Measurements from ENCODE around the gene SEMA3D. TPM values are rescaled to one million over a fixed set of nuclear protein-coding genes. Genes with fewer than 3 reads are reported as not detected.

SEMA3D gene
- total and polyA plus RNA-seq, 12 donors: 0.80 to 9.3 (median 6.6) TPM

- 83 to 90% (median 85%) methylated on average over 5 of the region's 5 CpGs for whole genome bisulfite sequencing, 4 donors
- peaks cover 5 to 16% of the 10 kb centered on the region in 2 donors for H3K4me1 ChIP-seq (replicated peaks in 1 of 2)
- H3K27ac ChIP-seq: no peak overlapping the region
- no peaks in the 10 kb centered on the region for H3K36me3 ChIP-seq (replicated peaks in 1 of 2)
- TF ChIP-seq POLR2A (IDR thresholded peaks at IDR 0.05) (no peak), CTCF (IDR thresholded peaks at IDR 0.05) (no peak)
- no peaks in the 10 kb centered on the region for H3K9me3 ChIP-seq (replicated peaks in 1 of 3)
- H3K27me3 ChIP-seq: no peaks in the 10 kb centered on the region
- intact Hi-C loops (cut with DNase I): no loop called here
- no peak for DNase-seq
- no peak overlapping the region for H3K4me3 ChIP-seq
Measured at GRCh38 chr7:85106719-85107118, 80.1 kb downstream of the SEMA3D start.

GRCh38 chr7:85104432-85105205 lies 82.2 kb downstream of the SEMA3D start:
- Histone ChIP-seq H3K9me3 (replicated peaks in 1 of 3) (no peaks in the 10 kb centered on the region), H3K27ac (no peak overlapping the region), H3K36me3 (replicated peaks in 1 of 2) (no peaks in the 10 kb centered on the region), H3K4me1 (replicated peaks in 1 of 2) (peaks cover 5 to 16% of the 10 kb centered on the region in 2 donors), H3K27me3 (no peaks in the 10 kb centered on the region), H3K4me3 (no peak overlapping the region)
- intact Hi-C loops (cut with DNase I): no loop called here
- TF ChIP-seq POLR2A (IDR thresholded peaks at IDR 0.05): no peak
- no peak for TF ChIP-seq CTCF (IDR thresholded peaks at IDR 0.05)
- DNase-seq: no peak
- WGBS, 4 donors: 7 to 12% (median 10%) methylated on average over 4 of the region's 4 CpGs

GRCh38 chr7:85103962-85104361 lies 82.9 kb downstream of the SEMA3D start:
- TF ChIP-seq CTCF (IDR thresholded peaks at IDR 0.05) (no peak), POLR2A (IDR thresholded peaks at IDR 0.05) (no peak)
- H3K4me3 ChIP-seq: no peak overlapping the region
- H3K9me3 ChIP-seq (replicated peaks in 1 of 3): no peaks in the 10 kb centered on the region
- intact Hi-C loops (cut with DNase I): no loop called here
- no peaks in the 10 kb centered on the region for H3K27me3 ChIP-seq
- no peak overlapping the region for H3K27ac ChIP-seq
- peaks cover 5 to 16% of the 10 kb centered on the region in 2 donors for H3K4me1 ChIP-seq (replicated peaks in 1 of 2)
- H3K36me3 ChIP-seq (replicated peaks in 1 of 2): no peaks in the 10 kb centered on the region
- DNase-seq: no peak

GRCh38 chr7:85103357-85103756 lies 83.5 kb downstream of the SEMA3D start:
- Histone ChIP-seq H3K36me3 (replicated peaks in 1 of 2) (no peaks in the 10 kb centered on the region), H3K4me1 (replicated peaks in 1 of 2) (peaks cover 5 to 16% of the 10 kb centered on the region in 2 donors), H3K9me3 (replicated peaks in 1 of 3) (no peaks in the 10 kb centered on the region), H3K27ac (no peak overlapping the region), H3K27me3 (no peaks in the 10 kb centered on the region), H3K4me3 (no peak overlapping the region)
- TF ChIP-seq CTCF (IDR thresholded peaks at IDR 0.05) (no peak), POLR2A (IDR thresholded peaks at IDR 0.05) (no peak)
- DNase-seq: peak in 3 of 7 donors; percentile 4 to 27 (median 16)
- WGBS, 4 donors: 39 to 51% (median 41%) methylated on average over 3 of the region's 3 CpGs
- intact Hi-C loops (cut with DNase I): no loop called here
